HepG2 (cell line): Measurements from ENCODE around the gene IL36B. TPM values are rescaled to one million over a fixed set of nuclear protein-coding genes. Genes with fewer than 3 reads are reported as not detected.

ENCODE experiments used
- EP300 ChIP-seq, 3 experiments: sonication (generic) in 1 of 3; formaldehyde crosslinking in 1 of 3; IDR thresholded peaks; 2 replicates each; pipeline versions ENCODE4 v1.5.1 to v1.6.1; 2011 to 2020; ENCODE audit warnings: low read depth in 2 of 3, low read length in 2 of 3, borderline replicate concordance in 1 of 3, improper control_type of control experiment in 1 of 3, mild to moderate bottlenecking in 1 of 3, missing genetic modification reagents in 1 of 3, moderate library complexity in 1 of 3
- NFKBIZ ChIP-seq: IDR thresholded peaks from 2 replicates; pipeline ENCODE4 v1.6.1; 2018; ENCODE audit warnings: missing genetic modification reagents, missing compliant biosample characterization
- PPARG ChIP-seq: conservative IDR thresholded peaks from 2 replicates; pipeline ENCODE4 v1.6.1; 2016; ENCODE audit warnings: missing biosample characterization, missing genetic modification reagents
- RXRB ChIP-seq: IDR thresholded peaks from 2 replicates; pipeline ENCODE4 v1.6.1; 2016; ENCODE audit warnings: borderline replicate concordance, missing genetic modification reagents, missing compliant biosample characterization
- SIX1 ChIP-seq: sonication (generic); formaldehyde crosslinking; IDR thresholded peaks from 2 replicates; pipeline ENCODE4 v1.4.0; 2020; ENCODE audit warnings: missing genetic modification reagents, borderline replicate concordance
- SKI ChIP-seq: fragments of 450-650 bp; IDR thresholded peaks from one replicate; pipeline ENCODE4 v1.6.1; 2018; ENCODE audit warnings: mild to moderate bottlenecking; ENCODE audit not compliant: partially characterized antibody
- SOX5 ChIP-seq: IDR thresholded peaks from 2 replicates; pipeline ENCODE4 v1.6.1; 2016; ENCODE audit warnings: borderline replicate concordance
- ZBTB21 ChIP-seq: sonication (generic); formaldehyde crosslinking; IDR thresholded peaks from 2 replicates; pipeline ENCODE4 v1.4.0; 2020; ENCODE audit warnings: missing genetic modification reagents
- ZFP36L1 ChIP-seq: sonication (generic); formaldehyde crosslinking; IDR thresholded peaks from 2 replicates; pipeline ENCODE4 v1.8.0; 2022; ENCODE audit warnings: mild to moderate bottlenecking, missing genetic modification reagents, moderate library complexity
- ZNF644 ChIP-seq: IDR thresholded peaks from 2 replicates; pipeline ENCODE4 v1.6.1; 2016; ENCODE audit warnings: low read depth
- polyA plus RNA-seq, 8 experiments: library from polyadenylated mRNA; depleted of rRNA in 3 of 8; stranded (reverse) in 7 of 8; unstranded in 1 of 8; fragments of >200 nt; fragmentation: Illumina TruSeq in 4 of 8; extraction: Trizol in 4 of 8; gene quantifications; 2 replicates each; pipeline versions ENCODE4 v1.2.1 to v1.2.3, GENCODE V29; 2011 to 2016; ENCODE audit warnings: low read depth in 4 of 8, missing spikeins in 1 of 8, mixed read lengths in 1 of 8; ENCODE audit not compliant: insufficient read depth in 1 of 8
- total RNA-seq, 5 experiments: library from RNA; depleted of rRNA; stranded (reverse); fragments of >200 nt; fragmentation: Illumina TruSeq; extraction: Trizol; gene quantifications; 2 replicates each; pipeline ENCODE4 v1.2.3, GENCODE V29; 2016; ENCODE audit warnings: low read depth in 1 of 5
- TF ChIP-seq, protein P1 (sequence below): sonication (generic); formaldehyde crosslinking; IDR thresholded peaks from 2 replicates; pipeline ENCODE4 v1.4.0; 2020; ENCODE audit warnings: missing genetic modification reagents, borderline replicate concordance
- TF ChIP-seq, protein P2 (sequence below): sonication (generic); formaldehyde crosslinking; conservative IDR thresholded peaks from 2 replicates; pipeline ENCODE4 v1.8.0; 2022; ENCODE audit warnings: mild to moderate bottlenecking, moderate library complexity, missing genetic modification reagents
- TF ChIP-seq, protein P3 (sequence below): sonication (generic); formaldehyde crosslinking; IDR thresholded peaks from 2 replicates; pipeline ENCODE4 v1.8.0; 2022; ENCODE audit warnings: missing genetic modification reagents, mild to moderate bottlenecking, moderate library complexity, borderline replicate concordance
- TF ChIP-seq, protein P4 (sequence below): sonication (generic); formaldehyde crosslinking; IDR thresholded peaks from 2 replicates; pipeline ENCODE4 v1.8.1; 2023; ENCODE audit warnings: mild to moderate bottlenecking, moderate library complexity, missing genetic modification reagents
- TF ChIP-seq, protein P5 (sequence below): sonication (generic); IDR thresholded peaks from 2 replicates; pipeline ENCODE4 v1.6.1; 2016; ENCODE audit warnings: low read depth, borderline replicate concordance

Gene IL36B
- total and polyA plus RNA-seq, 2 of the 13 experiments (the other 11 are each of a cell fraction or from before 2014, with no cell fraction given): not detected

DNA sequence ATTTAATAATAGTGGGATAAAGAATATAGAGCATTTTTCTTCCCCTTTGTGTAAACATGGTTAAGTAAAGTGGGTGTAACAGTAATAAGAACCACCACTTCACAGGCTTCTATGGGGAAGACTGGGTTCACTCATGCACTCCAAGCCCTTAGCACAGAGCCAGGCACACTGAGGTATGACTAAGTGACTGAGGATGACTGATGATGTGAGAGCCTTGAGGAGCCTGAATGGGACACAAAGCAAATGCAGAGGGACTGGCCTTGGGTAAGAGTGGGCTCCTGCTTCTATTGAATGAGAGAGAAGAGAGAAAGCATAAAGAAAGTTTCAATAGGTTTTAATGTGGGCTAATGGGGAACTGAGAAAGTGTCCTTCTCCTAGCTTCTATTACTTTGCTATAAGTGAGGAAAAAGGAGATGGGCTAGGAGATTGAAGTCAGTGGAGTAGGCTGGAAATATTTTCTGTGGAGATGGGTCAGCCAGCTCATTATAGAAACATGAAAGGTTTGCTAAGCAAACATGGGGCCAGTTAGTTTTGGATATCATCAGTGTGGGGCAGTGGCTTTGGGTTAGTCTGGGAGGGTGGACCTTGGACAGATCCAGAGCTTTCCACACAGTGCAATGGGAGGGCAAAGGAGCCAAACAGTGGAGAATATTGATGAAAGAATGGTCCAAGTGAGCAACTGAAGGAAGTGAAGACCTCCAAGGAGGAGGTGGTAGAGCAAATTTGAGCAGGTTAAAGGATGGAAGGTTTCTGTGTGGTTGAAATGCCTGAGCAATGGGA is 35.7 kb upstream of the IL36B start (continued):
- TF ChIP-seq RXRB (CRISPR knock-in tag) (peak; percentile 69), SKI (peak; percentile 67), ZBTB21 (no peak), NFKBIZ (CRISPR knock-in tag) (no peak), ZNF644 (CRISPR knock-in tag) (peak; percentile 99), EP300 (IDR thresholded peaks at IDR 0.05; ENCODE audit: low read depth in 2 of 2, low read length in 2 of 2) (peak in 1 of 2 experiments; percentile 86; a peak in 2 of 4 replicates), EP300 (CRISPR knock-in tag; IDR thresholded peaks at IDR 0.05; ENCODE audit: borderline replicate concordance) (peak; percentile 24; the same call in 1 of the 2 replicates), SOX5 (peak; percentile 79), SIX1 (CRISPR knock-in tag) (peak; percentile 75; the same call in 1 of the 2 replicates), ZFP36L1 (CRISPR knock-in tag) (0 out of 2 replicates have a peak, but pooled peaks have one; percentile 69), PPARG (CRISPR knock-in tag) (peak; percentile 67)
- TF ChIP-seq, protein P1, sequence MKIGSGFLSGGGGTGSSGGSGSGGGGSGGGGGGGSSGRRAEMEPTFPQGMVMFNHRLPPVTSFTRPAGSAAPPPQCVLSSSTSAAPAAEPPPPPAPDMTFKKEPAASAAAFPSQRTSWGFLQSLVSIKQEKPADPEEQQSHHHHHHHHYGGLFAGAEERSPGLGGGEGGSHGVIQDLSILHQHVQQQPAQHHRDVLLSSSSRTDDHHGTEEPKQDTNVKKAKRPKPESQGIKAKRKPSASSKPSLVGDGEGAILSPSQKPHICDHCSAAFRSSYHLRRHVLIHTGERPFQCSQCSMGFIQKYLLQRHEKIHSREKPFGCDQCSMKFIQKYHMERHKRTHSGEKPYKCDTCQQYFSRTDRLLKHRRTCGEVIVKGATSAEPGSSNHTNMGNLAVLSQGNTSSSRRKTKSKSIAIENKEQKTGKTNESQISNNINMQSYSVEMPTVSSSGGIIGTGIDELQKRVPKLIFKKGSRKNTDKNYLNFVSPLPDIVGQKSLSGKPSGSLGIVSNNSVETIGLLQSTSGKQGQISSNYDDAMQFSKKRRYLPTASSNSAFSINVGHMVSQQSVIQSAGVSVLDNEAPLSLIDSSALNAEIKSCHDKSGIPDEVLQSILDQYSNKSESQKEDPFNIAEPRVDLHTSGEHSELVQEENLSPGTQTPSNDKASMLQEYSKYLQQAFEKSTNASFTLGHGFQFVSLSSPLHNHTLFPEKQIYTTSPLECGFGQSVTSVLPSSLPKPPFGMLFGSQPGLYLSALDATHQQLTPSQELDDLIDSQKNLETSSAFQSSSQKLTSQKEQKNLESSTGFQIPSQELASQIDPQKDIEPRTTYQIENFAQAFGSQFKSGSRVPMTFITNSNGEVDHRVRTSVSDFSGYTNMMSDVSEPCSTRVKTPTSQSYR: peak; percentile 56; the same call in 1 of the 2 replicates
- TF ChIP-seq, protein P2, sequence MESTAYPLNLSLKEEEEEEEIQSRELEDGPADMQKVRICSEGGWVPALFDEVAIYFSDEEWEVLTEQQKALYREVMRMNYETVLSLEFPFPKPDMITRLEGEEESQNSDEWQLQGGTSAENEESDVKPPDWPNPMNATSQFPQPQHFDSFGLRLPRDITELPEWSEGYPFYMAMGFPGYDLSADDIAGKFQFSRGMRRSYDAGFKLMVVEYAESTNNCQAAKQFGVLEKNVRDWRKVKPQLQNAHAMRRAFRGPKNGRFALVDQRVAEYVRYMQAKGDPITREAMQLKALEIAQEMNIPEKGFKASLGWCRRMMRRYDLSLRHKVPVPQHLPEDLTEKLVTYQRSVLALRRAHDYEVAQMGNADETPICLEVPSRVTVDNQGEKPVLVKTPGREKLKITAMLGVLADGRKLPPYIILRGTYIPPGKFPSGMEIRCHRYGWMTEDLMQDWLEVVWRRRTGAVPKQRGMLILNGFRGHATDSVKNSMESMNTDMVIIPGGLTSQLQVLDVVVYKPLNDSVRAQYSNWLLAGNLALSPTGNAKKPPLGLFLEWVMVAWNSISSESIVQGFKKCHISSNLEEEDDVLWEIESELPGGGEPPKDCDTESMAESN (CRISPR knock-in tag): peak; percentile 77
- TF ChIP-seq, protein P3, sequence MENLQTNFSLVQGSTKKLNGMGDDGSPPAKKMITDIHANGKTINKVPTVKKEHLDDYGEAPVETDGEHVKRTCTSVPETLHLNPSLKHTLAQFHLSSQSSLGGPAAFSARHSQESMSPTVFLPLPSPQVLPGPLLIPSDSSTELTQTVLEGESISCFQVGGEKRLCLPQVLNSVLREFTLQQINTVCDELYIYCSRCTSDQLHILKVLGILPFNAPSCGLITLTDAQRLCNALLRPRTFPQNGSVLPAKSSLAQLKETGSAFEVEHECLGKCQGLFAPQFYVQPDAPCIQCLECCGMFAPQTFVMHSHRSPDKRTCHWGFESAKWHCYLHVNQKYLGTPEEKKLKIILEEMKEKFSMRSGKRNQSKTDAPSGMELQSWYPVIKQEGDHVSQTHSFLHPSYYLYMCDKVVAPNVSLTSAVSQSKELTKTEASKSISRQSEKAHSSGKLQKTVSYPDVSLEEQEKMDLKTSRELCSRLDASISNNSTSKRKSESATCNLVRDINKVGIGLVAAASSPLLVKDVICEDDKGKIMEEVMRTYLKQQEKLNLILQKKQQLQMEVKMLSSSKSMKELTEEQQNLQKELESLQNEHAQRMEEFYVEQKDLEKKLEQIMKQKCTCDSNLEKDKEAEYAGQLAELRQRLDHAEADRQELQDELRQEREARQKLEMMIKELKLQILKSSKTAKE: peak; percentile 44; the same call in 1 of the 2 replicates
- TF ChIP-seq, protein P4, sequence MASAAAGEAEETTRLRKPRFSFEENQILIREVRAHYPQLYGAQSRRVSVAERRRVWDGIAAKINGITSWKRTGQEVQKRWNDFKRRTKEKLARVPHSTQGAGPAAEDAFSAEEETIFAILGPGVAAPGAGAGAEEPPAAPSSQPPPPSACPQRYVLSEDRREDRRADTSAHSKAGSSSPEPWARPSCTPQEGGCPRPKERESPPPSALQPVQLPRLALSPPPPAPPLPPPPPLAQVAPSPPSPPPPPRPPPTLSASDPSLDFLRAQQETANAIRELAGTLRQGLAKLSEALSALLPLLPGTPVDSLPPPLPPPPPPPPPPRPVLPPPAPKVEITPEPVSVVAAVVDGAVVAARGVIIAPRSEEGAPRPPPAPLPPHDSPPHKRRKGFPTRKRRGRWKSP: peak; percentile 63; the same call in 1 of the 2 replicates
- TF ChIP-seq, protein P5, sequence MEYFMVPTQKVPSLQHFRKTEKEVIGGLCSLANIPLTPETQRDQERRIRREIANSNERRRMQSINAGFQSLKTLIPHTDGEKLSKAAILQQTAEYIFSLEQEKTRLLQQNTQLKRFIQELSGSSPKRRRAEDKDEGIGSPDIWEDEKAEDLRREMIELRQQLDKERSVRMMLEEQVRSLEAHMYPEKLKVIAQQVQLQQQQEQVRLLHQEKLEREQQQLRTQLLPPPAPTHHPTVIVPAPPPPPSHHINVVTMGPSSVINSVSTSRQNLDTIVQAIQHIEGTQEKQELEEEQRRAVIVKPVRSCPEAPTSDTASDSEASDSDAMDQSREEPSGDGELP: peak; percentile 53; the same call in 1 of the 2 replicates
